ENCODE data around the gene SPTB.

DNA sequence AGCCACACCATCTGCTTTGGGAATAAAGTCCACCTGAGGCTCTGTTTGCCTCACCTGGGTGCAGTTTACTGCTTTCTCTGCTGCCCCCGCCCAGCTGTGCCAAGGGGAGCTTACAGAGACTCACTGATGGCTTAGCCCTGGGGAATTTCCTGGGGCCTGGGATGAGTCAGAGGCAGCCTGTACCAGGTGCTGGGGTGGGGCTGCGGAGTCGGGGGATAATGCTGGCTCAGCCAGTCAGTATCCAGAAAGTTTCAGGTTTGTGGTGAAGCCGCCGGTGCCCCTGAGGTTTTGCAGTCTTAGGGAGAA is 153.2 kb downstream of the SPTB start:
- TF ChIP-seq CTCF (IDR thresholded peaks at IDR 0.05; ENCODE audit: low read depth, low read length) (no peak), POLR2A (IDR thresholded peaks at IDR 0.05; ENCODE audit: extremely low read depth, insufficient read length) (no peak), MYC (IDR thresholded peaks at IDR 0.05; ENCODE audit: low read depth, low read length) (no peak)
- TF ChIP-seq, protein P1, sequence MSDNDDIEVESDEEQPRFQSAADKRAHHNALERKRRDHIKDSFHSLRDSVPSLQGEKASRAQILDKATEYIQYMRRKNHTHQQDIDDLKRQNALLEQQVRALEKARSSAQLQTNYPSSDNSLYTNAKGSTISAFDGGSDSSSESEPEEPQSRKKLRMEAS (IDR thresholded peaks at IDR 0.05; ENCODE audit: low read depth, low read length) = no peak
